ENCODE results near the gene LRP1B.

LRP1B gene

DNA sequence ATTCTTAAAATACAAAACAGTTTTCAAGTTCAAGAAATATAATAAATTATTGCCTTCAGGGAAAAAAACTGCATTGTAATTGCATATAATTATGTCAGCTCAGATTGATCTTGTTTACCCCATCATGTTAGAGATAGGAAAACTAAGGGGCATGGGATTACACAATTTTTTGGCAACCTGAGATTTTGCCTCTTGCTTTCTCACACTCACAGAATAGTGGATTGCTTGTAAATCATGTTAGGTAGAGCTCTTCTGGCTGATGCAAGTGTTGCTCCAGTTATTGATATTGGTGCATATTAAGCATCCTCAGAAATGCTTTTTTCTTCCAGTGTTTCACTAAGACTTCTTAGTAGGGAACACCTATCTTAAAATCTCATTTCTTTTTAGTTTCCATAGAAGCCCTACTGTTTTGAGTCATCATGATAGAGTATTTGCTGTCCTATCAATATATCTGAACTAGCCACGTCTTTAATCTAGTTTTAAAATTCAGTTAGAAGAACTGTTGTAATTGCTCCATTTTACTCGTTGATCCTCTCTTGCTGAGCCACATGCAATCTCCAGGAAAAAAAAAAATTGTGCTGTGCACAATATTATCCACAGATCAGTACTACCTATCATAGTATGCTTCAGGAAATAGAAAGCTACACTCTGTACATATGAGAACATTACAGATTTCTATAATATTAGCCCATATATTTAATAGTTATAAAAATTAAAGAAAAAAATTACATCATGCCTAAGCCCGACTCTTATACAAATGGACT is 393.1 kb downstream of the LRP1B start:
- no peak for DNase-seq

DNA sequence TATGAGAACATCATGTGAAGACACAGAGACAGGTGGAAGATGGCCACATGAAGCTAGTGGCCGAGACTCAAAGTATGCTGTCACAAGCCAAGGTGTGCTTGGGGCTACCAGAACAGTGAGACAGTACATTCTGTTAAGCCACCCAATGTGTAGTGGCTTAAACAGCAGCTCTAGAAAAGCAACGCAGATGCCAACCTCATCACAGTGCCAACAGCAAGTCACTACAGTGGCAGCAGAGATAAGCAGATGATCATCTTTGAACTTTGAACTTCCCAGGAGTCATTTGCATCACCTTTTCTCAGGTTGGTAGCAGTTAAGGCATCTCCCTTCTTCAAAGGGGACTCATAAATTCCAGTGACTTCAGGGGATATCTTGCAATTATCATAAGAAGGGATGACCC is 394.4 kb downstream of the LRP1B start:
- no peak for DNase-seq

DNA sequence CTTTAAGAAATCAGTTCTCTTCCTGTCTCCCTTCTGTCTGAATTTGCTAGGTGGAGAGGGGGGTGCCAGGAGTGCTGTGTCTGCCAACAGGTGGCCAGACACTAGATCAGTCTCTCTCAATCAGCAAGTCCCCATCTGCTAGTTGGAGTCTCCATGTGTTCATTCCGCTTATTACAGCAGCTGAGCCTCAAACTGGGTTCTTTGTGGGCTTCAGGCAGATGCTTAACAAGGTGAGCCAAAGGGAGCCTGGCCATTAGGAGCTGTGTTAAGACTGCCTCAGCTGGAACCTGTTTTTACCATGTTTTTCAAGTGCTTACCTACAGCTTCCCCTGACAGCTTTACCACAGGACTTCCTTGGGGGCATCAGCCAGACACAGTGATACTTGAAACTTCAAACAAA is 401.9 kb downstream of the LRP1B start:
- no peak for DNase-seq

DNA sequence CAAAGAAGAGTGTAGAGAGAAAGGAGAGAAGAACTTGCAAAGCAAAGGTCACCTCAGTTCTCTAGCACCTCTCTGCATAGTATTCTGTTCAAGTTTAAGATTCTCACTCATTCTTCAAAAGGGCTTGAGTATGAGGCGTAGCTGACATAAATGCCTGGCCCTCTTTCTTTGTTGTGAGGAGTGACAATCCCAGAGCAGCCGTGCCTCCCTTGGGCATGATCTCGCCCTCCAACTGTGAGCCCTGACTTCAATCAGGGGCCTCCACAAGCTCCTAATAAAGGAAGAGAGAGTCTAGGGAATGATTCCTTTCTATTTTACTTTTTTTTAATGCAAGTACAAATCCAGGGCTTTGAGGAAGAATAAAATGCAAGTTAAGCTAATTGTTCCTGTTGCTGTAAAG is 402.7 kb downstream of the LRP1B start:
- DNase-seq = no peak

DNA sequence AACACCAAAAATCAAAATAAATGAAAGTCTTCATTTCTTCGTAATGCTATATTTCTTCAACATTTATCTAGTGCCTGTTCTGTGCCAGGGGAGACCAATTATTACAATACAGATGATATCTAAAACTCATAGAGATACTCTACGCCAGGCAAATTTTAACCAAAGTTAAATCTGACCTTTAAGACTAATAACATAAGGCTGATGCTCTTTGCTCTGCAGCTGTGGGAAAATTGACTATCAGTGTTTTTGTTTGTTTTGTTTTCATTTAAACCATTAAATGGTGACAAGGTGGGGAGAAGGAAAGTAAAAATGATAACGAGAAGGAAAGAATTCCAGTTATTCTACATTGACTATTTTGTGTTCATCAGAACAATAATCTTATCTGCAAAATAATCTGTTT is 406.4 kb downstream of the LRP1B start:
- DNase-seq = no peak

DNA sequence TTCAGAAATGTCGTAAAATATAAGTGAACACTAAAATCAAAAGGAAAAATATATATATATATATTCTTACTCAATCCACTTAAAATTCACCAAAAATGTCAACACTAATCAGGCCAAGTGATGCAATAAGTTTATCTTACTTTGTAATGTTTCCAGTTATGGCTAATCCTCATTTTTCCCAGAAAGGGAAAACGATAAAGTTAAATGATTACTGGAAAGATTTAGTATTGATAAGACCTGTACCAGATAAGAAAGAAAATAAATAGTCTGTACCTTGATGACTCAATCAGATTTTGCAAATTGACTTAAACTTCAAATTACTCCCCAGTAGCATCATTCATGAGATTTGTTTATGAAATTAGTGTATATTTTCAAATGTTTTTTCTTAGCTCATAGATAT is 407.0 kb downstream of the LRP1B start:
- DNase-seq = no peak

DNA sequence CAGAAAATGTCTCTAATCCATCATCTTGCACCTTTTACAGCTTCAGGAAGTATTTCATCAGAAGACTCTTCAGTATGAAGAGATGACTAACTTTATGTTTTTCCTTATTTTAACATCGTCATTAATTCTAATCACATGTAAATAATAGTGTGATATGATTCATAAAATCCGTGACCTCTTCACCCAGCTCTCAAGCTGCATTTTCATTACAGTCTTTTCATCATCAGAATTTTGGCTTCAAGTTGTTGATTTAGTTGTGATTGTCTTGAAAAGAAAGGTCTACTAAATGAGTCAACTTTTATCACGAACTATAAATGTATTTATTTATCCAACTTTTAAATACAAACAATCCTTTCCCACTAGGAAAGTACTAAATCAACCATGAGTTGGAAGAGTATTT is 410.3 kb downstream of the LRP1B start:
- DNase-seq = no peak

DNA sequence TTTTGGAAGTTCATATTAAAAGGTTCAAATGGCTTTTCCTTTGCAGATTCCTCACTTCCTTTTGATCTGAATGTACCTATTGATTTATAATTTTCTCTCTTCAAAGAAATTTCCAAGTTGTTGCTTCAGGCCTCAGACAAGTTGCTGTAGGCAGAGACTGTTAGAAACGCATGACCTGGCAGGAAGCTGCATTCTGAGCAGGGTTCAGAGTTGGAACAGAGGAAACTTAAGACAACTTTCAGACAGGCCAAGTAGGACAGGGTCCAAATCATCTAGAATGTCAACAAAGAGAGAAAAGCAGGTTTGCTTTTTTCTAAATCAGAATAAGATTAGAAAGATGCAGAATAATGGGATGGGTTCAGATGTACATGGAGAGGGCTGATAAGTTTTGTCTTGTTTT is 416.3 kb downstream of the LRP1B start:
- DNase-seq = no peak

DNA sequence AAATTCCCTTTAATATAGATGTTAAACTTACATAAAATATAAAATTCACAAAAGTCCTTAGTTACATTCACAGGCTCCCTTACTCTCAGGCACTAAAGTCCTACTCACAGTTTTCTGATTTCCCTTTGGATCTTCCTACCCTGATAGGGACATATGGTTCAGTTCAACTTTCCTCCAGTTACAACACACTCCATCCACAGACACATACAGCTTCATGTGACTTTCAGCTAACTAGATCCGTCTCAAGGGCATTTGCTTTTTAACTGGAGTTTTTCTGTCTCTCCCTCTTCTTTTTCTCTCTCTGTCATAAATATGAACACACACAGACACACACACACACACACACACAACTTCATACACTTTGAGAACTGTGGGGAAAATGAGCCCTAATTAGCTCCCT is 419.2 kb downstream of the LRP1B start:
- DNase-seq = no peak

DNA sequence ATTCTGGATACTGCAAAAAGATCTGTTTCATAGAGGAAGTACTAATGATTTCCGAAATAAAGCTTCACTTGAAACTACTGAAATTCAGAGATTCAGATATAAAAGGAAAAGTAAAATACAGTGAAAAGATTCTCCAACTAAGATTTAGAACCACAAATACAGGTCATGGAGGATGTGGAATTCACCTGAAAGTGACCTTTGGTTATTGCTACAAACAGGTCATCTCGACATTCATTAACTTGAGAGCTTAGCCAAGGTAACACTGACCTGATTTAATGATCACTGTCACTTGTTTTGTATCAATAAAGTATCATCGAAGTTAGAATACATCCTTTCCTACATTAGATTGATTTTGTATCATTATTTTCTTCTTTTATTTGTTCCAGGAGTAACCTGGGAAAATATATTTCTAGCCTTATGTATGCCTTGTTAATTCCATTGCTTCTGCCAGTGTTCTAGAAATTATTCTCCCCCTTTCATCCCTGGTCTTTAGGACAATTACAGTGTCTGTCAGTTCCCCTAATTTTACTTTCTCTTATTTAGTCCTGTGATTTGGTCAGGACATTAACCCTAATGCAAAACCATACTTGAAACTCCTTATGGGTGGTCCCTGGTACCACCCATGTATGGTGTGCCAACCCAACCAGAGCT is 420.1 kb downstream of the LRP1B start:
- no peak for DNase-seq

DNA sequence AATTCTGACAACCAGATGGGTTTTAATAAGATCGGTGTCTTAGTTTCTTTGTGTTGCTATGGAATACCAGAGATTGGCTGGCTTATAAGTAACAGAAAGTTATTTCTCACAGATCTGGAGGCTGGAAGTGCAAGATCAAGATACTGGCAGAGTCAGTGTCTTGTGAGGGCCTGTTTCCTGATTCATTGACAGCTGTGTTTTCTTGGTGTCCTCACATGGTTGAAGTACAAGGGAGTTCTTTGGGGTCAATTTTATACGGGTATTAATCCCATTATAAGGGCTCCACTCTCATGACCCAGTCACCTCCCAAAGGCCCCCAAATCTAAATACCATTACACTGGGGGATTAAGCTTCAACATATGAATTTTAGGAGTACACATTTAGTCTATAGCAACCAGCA is 421.1 kb downstream of the LRP1B start:
- no peak for DNase-seq

DNA sequence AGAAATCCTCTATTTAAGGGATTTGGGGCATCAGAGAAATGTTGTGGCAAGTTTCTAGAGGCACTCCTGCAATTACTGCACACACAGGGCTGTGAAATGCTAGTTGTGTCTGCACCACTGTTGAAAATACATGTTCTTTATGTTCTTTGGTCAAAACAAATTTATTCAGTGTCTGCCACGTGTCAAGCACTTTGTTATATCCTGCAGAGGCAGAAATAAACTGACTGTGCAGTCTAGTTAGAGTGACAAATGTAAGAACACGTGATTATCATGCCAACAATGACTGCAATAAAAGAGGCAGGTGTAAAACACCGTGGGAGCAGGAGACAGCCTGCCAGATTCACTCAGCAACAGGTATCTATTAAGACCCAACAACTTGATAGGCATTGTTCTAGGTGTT is 423.3 kb downstream of the LRP1B start:
- no peak for DNase-seq

DNA sequence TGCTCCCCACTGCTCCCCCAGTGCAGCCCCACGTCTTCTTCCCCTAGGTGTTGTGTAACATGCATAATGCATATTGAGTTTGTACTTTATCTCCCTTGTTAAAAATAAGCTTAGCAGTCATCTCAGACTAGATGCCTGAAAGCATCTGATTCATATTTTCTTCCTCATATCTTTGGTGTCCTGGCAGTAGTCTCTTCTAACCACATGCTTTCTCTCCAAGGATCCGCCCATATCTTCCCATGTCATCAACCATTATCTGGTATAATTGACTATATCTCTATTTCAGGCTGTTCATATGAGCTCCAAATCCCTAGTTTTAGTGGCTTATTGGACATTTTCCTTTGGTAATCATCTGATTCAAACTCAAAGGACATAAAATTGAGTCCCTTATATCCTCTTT is 426.3 kb downstream of the LRP1B start:
- no peak for DNase-seq

DNA sequence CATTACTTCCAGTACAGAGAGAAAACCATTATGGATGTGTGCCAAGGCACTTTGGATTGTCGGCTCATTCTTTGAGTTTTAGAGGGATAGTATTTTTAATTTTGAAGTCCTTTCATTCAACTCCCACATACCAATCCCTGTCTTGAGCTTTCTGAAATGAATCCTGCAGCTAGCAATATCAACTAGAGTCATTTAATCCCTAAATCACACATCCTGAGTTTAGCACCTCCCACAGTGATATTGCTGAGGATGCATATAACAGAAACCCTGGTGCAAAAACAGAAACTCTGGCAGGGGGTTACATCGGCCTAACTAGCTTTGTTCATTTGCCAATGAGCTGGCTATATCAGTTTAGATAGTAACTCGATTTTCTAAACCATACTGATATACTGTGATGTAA is 427.3 kb downstream of the LRP1B start:
- DNase-seq = no peak

DNA sequence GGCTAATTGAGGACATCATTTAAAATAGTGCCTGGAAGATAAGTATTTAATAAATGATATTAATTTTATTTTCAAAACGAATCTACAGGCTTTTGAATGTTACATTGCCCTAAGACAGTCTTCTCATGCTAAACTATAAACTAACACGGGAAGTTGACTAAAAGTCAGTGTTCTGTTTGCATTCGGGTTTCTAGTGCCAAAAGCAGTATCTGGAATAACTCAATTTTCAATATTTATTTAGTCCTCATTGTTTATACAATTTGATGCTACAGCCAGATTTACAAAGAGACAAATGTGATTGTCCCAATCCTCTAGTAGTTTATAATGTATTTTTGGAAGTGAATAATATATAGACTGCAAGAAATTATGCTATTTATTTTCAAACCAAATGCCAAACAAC is 429.2 kb downstream of the LRP1B start:
- no peak for DNase-seq

DNA sequence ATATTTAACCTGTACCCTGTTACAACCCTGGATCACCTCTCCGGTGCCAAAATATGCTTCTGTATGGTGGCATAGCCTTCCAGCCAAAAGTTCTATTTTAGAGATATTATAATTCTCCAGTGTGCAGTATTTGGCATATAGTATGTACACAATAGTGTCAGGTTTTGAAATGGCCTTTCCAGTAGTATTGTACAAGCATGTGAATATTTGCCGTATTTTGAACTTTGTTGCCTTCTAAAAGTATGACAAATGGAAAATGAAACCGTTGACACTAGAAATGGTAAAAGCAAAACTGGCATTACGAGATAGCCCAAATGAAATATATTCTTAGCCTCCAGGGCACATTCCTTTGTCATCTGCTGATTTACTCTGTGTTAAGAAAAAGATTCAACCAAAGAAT is 431.2 kb downstream of the LRP1B start:
- DNase-seq = no peak

DNA sequence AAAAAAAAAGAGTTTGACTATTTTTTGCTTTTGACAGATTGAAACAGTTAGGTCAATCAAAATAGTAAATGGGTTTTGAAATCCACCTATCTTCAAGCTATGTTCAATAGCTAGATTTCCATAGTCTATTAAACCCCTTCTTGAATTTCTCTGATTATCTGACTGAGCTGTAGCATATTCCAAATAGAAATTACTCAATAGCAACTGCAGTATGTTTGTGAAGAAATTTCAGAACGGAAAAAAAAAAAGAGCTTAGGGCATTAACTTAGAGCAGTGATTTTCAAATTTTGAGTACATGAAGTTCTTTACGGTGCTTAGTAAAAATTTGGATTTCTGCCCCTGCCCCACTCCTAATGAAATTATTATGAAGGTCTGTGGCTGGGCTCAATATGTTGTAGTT is 432.3 kb downstream of the LRP1B start:
- no peak for DNase-seq

DNA sequence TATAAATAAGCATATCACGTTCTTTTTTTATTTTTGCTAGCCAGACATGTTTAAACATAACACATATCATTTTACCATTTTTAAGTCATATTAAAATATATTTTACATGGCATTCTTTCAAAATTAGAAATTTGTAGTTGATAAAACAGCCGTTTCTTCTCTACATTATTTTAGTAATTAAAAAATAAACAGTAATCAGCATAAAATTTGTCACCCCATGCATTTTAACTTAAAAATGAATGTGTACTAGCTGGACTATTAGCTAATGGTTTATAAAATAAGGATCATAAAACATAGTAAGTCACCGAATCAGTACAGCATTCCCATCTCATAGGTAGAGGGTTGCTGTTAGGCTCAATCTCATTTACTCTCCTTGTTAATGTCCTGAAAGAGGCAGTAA is 433.8 kb downstream of the LRP1B start:
- DNase-seq = no peak

DNA sequence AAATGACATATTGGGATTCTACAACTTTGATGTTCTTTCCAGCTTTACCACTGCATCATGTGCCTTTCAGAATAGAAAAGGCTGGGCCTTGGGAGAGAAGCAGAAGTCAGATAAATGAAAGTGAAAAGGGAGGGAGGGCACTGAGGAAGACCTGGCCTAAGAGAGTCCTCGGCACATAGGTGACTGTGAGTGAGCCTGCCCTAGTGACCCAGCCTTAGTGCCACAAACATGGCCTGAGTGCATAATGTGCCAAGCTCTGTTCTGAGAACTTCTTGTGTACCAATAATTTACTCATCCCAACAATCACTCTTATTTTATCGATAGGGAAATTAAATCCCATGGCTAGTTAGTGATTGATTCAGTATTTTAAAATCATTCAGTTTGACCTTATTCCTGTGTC is 436.6 kb downstream of the LRP1B start:
- no peak for DNase-seq

DNA sequence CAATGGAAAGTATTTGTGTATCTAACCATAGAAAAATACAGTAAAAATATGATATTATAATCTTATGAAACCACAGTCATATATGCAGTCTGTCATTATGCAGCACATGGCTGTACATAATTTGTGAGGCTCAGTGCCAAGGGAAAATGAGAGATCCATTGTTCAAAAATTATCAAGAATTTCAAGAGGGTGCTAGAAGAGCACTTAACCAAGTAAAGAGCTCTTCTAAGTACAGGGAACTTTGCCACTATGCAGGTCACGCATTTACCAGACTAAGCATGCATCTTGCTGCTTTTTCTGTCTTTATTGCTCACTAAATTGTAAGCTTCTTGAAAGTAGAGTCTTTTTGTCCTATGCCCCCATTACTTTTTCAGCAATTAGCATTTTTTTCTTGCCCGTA is 438.0 kb downstream of the LRP1B start:
- no peak for DNase-seq

DNA sequence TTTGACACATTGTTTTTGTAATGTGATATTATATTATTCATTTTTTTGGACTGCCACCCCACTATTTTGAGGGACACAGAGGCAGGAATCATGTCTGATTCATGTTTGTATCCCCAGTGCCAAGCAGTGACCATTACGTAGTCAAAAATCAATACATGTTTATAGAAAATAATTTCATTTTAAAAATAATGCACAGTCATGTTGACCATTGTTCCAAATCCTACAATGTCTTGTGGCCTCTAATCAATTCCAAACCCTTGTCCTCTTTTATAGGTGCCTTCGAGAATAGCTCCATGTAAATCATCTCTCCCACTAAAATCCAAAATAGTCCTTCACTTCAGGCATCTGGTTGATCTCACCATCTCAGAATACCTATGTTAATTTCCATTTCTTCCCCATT is 454.7 kb downstream of the LRP1B start:
- no peak for DNase-seq

DNA sequence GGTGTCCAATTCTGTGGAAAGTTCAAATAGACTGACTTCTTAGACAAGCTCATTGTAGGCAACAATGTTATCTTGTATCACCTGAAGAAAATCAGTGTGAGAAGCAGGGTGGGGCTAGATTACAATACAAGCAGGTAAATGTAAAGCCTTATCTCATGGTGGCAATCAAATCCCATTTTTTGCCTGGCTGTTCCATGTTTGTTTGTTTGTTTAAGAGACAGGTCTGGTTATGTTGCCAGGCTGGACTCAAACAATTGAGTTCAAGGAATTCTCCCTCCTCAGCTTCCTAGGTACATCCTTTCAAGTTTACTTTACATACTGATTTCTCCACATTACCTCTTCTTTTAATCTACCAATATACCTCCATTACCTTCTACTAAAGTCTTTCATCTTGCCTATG is 464.6 kb downstream of the LRP1B start:
- DNase-seq = no peak

DNA sequence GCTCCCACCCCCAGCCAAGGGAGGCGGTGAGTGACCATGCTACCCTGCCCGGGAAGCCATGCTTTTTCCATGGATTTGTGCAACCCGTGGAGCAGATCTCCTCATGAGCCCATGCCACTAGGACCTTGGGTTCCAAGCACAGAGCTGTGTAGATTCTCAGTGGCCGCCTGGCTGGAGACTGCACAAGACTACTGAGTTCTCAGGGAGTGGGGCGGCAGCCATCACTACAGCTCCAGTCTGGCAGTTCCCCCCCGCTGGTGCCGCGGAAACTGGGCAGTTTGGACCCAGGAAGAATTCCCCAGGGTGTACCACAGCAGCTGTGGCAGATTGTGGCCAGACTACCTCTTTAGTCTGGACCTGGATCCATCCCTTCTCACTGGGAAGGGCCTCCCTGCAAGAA is 470.6 kb downstream of the LRP1B start:
- DNase-seq = no peak

DNA sequence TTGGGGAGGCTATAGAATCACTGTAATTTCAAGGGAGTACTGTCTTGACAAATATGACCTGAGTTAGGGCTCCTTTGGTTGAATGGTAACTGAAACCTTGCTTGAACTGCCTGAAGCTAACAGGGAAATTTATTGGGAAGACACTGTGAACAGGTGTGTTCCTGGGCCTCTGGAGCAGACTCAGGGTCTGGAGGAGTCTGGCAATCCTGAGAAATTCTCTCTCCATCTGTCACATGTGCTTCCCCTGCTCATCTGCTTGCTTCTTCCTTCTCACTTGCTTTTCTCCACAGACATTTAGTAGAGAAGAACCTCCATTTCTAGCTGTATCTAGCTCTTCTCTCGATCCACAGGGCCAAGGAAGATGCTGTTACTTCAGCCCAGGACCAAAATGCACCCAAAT is 476.5 kb downstream of the LRP1B start:
- no peak for DNase-seq

DNA sequence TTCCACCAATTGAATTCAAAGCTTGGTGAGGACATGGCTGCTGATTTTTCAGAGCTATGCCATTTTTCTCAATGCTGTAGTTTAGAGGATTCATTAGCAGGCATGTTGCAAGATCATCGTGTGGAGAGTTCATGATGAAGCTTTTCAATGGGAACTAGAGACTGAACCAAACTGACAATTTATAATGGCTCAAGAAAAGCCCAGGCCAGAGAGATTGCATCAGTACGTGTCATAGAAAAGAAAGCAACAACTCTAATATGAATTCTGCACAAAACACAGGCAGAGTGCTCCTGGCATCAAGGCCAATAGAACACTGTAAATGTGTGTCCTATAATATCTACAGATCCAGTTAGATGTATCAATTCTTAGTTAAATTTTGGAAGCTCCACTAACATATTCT is 477.6 kb downstream of the LRP1B start:
- no peak for DNase-seq
